ENCODE results near the gene HOXB5.

GRCh38 chr17:48588074-48588415 is 5.5 kb downstream of the HOXB5 start:
- TF ChIP-seq CTCF (conservative IDR thresholded peaks at IDR 0.05; ENCODE audit: low read length) (no peak), EZH2phosphoT487 (IDR thresholded peaks at IDR 0.05; ENCODE audit: borderline replicate concordance) (no peak)

All from Loucy (cell line).